HL-60/S4 treated with phorbol 12-myristate 13-acetate at 8.2 ng/mL for 4 days and 3 days (cell line): ENCODE measurements around the gene PSMB11.

ENCODE experiments used
- in situ Hi-C: fragments of 300-500 bp; cut with MboI; formaldehyde crosslinking; loops from 2 replicates; pipeline ENCODE4 v1.15.0; 2022; ENCODE audit warnings: low sequenced_read_pairs

Gene PSMB11

GRCh38 chr14:23040100-23040499 is 1.9 kb upstream of the PSMB11 start:
- in situ Hi-C loops, result no loop called here

GRCh38 chr14:23041729-23042128 is 283 bp upstream of the PSMB11 start:
- in situ Hi-C loops, result no loop called here

GRCh38 chr14:23043145-23043544 is 1.1 kb downstream of the PSMB11 start:
- in situ Hi-C loops, result no loop called here

DNA sequence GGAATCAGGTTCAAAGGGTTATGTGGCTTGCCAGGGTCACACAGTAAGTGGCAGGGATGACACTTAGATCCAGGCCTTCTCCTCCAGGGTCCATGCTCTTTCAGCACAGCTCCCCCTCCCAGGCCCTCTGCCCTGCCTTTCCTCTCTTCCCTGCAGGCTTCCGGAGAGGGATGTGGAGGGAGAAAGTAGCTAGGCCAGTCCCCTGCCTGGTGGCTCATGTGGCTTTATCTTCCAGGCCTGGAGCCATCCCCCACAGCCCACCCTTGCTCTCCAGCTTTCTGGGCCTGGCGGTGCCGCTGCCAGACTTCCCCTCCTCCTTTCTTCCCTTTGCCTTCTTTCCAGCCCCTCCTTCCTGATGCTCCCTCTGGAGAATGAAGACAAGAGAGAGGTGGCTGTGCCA is 1.7 kb downstream of the PSMB11 start:
- in situ Hi-C loops, result no loop called here

- in situ Hi-C loops, result no loop called here
Observed at GRCh38 chr14:23044840-23045239, 2.8 kb downstream of the PSMB11 start.

DNA sequence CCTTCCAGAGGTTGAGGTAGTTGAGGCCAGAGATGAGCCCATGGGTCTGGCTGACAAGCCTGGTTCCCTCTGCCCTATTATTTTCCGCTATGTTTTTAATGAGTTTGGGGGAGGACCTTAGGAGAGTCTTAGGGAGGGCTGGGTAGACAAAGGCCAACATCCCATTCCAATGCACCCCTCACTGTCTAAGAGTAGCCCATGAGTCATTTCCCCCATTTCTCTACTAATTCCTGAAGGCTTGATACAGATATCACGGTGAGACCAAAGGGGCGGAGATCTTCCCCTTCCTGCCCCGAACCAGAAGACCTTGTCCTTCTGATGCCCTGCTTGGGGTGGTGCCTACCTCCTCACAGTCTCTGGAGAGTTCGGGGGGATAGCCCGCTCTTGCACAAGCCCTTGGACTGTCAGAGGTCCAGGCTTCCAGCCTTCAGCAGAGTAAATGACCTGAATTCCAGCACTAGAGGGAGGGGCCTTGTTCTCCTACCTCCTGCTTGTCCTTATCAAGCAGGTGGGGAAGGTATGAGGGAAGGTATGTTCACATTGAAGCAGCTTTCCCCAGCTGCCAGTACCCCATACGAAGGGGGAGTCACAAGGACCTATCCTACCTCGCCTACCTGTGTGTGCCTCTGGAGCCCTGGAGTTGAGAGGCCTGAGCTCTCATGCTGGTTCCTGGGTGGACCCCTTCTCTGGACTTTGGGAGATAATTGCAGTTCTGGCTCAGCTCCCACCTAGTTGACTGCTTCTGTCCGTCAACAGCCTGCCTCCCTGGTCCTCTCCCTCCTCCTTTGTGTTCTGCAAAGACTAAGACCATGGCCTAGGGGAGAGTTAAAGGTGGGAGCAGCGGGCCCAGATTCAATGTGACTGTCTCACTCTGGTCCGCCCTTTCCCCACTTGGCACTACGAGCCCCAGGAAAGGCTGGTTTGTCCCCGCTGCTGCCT is 3.7 kb downstream of the PSMB11 start:
- in situ Hi-C loops, result no loop called here

- in situ Hi-C loops, result no loop called here
Observed at GRCh38 chr14:23047034-23047634, 5.1 kb downstream of the PSMB11 start.

DNA sequence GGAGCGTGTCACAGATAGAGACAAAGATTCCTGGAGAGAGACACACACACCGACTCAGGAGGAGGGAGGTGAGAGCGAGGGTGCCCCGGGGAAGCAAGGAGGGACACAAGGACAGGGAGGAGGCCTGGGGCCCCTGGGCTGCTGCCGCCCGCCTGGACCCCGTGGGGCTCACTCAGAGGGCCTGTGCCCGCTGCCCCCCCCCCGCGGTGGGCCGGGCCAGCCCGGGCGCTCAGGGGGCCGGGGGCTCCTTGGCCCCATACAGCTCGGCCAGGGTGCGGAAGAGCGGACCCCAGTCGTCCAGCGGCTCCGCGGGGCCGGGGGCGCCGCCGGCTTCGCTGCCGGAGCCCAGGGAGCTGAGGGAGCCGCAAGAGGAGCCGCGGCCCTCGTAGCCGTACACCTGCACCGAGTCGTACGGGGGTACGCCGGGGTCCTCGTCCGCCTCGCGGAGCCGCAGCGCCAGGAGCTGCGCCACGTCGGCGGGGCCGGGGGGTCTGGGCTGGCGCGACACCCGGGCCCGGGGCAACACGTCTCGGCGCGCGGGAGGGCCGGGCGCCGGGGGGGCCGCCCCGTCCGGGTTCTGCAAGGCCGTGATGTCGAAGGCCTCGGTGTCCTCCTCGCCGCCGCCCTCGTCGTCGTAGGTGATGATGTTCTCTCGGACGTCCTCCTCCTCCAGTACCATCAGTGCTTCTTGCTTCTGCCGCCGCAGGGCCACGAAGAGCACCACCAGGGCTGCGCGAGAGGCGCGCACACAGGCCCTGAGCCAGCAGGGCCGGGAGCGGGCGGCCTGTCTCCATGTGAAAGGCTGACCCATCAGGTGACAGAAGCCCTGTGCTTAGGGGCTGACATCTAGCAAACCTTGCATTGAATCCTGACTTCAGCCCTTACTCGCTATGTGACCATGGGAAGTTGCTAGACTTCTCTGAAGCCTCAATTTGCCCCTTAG is 6.0 kb downstream of the PSMB11 start:
- in situ Hi-C loops, result no loop called here

GRCh38 chr14:23049011-23049410 is 7.0 kb downstream of the PSMB11 start:
- in situ Hi-C loops, result no loop called here

GRCh38 chr14:23051141-23052057 is 9.4 kb downstream of the PSMB11 start:
- in situ Hi-C loops, result loop anchor here (10.0 kb wide), 1 partner anchor 57 kb away; no protein-coding TSS in a partner anchor

DNA sequence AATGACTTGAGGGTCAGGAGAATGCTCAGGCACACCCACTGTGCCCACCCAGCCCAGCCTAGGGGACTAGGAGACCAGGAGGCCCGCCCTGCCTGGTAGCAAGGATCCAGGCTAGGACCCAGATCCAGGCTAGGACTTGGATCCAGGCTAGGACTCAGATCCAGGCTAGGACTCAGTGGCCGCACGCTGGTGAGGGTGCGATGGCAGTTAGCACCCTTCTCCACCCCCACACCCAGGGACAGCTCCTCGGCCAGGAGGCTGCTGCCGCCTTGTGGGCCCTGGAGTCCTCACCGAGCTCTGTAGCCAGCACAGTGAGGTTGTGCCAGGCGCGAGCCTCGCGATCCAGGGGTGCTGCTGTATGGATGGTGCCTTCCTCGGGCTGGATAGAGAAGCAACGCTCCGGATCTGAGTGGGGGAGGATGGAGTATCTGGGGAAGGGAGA is 10.2 kb downstream of the PSMB11 start:
- in situ Hi-C loops, result loop anchor here (10.0 kb wide), 1 partner anchor 57 kb away; no protein-coding TSS in a partner anchor

DNA sequence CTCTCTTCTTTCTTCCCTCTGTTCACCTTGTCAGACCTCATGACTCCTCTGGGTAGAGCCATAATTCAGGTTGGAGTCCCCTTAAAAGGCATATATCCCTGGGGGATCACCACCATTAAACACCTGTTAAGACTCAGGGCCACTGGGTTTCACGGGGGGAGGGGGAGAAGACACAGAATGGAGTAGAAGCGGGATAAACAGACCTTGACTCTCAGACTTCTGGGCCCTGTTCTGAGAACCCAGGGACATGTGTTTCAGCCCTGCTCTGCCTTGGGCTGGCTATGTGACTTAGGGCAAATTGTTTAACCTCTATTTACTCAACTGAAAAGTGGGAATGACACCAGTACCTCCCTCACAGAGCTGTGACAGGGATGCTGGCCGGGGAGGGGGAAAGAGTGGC is 10.7 kb downstream of the PSMB11 start:
- in situ Hi-C loops, result loop anchor here (10.0 kb wide), 1 partner anchor 58 kb away; no protein-coding TSS in a partner anchor

GRCh38 chr14:23053426-23053825 is 11.4 kb downstream of the PSMB11 start:
- in situ Hi-C loops, result loop anchor here (10.0 kb wide), 1 partner anchor 59 kb away; no protein-coding TSS in a partner anchor

DNA sequence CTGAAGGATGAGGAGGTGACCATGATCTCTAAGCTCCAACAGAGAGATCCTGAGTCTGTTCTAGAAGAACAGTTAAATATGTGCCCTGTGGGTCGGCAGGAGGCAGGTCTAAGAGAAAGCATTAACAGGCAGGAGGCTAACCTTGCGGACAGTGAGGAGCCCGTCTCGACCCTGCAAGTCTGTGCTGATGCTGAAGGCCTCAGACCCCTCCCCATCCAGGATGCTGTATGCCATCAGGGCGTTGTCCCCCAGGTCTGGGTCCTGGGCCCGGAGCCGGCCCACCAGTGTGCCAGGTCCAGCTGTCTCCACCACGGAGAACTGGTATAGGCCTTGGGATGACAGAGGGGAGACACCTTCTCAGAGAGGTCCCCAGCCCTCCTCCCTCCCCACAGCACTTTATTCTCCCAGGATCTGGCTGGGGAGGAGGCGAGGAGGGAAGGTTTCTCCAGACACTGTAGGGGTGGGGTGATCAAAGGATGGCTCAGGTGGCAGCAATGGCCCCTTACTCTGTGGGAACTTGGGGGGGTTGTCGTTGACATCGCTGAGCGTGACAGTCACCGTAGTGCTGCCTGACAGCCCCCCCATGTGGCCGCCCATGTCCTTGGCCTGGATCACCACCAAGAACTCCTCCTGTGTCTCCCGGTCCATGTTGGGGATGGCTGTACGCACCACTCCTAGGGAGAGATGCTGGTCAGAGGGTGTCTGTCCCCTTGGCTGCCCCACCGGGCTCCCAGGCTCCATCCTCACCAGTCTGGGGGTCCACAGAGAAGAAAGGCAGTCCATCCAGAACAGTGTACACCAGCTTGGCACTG is 12.2 kb downstream of the PSMB11 start:
- in situ Hi-C loops, result loop anchor here (10.0 kb wide), 1 partner anchor 59 kb away; no protein-coding TSS in a partner anchor

DNA sequence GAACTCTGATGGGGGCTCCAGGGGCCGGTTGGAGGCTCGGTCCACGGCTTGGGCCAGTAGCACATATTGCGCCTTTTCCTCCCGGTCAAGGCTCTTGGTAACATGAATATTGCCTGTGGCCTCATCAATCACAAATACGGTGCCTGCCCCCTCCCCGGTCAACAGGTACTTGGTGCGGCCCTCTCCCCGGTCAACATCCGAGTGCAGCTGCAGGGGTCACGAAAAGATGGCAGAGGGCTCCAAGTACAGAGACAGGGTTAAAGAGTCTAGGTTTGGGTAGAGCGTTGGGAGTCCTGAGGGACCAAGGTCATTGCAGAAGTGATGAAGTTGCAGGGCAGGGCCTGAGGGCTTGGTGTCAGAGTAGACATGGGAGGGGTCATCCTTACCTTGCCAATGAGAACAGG is 13.1 kb downstream of the PSMB11 start:
- in situ Hi-C loops, result loop anchor here (10.0 kb wide), 1 partner anchor 60 kb away; no protein-coding TSS in a partner anchor

DNA sequence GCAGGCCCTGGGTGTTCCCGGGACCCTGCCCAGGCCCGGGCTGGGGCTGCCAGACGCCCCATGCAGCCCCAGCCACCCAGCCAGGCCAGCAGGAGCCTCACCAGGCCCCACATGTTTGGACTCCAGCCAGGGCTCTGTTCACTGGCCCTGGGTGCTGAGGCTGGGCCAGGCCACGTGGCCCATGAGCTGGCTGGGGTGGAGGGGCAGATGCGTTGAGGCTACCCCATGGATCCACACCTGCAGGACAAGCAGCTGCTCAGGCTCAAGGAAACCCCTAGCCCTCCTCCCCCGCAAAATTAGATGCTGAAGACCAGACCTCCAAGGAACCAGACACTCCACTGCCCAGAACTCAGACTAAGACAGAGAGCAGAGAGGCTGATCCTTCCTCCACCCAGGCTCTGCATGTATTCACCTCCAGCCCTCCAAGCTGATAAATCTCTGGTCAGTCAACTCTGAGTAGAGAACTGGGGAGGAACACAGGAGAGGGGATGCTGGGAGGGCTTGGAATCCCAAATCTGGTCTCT is 13.7 kb downstream of the PSMB11 start:
- in situ Hi-C loops, result loop anchor here (10.0 kb wide), 1 partner anchor 61 kb away; no protein-coding TSS in a partner anchor

DNA sequence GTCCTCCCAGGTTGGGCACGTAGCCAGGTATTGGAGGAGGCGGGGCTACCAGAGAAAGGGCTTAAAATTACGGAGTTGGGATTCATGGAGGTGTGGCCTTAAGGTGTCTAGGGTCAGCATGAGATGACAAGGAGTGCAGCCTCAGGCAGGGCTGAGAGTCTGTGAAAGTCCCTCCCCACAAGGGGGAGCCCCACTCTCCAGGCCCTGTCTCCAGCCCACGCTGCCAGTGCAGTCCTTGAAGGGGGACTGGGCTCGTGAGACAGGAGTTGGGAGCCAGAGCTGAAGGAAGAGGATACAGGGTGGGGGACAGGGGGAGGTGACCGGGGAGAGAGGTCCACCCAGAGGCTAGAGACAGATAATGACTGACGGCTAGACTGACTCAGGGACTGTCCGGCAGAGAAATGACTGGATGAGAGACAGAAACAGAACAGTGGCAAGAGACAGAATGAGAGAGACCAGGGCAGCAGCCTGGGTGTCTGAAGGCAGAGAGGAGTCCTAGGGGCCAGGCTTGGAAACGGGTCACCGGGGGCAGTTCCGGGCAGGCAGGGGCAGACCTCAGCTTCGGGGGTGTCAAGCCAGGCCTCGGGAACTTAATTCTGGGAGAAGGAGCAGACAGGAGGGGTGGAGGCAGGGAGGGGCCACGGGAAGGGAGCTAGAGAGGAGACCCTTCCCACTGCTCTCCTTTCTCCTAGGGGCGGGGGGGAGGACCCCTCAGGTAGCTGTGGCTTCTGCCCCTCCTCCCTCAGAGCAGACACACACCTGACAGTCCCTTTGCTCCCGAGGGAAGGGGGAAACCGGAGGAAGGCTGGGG is 14.3 kb downstream of the PSMB11 start:
- in situ Hi-C loops, result loop anchor here (10.0 kb wide), 1 partner anchor 62 kb away; no protein-coding TSS in a partner anchor
